Neural cell (in vitro differentiated cells): ENCODE results near the gene SP100. TPM values are rescaled to one million over a fixed set of nuclear protein-coding genes. Genes with fewer than 3 reads are reported as not detected.
"Not testable (repeated sequence)": the region's sequence is repeated elsewhere in the genome, so short reads cannot be mapped to it uniquely, and the experiment has no call there.

ENCODE experiments used
- H2AFZ ChIP-seq: fragments of 200-600, 300-800 bp; sonication (generic), shearing (Covaris generic); 2 replicates; pipeline ENCODE4 v1.6.0; 2014; ENCODE audit warnings: low read depth, mild to moderate bottlenecking, antibody characterized with exemption, low read length, moderate library complexity
- H3F3A ChIP-seq: fragments of 200-600 bp; shearing (Covaris generic); 2 replicates; pipeline ENCODE4 v1.6.1; 2016; ENCODE audit warnings: mild to moderate bottlenecking, moderate library complexity, mixed read lengths, antibody characterized with exemption, low read length; ENCODE audit not compliant: insufficient read depth, poor library complexity, severe bottlenecking
- H3K27ac ChIP-seq: fragments of 200-600, 300-800 bp; sonication (generic), shearing (Covaris generic); 2 replicates; pipeline ENCODE4 v1.5.1; 2014; ENCODE audit warnings: mild to moderate bottlenecking, low read length, moderate library complexity
- H3K27me3 ChIP-seq: fragments of 300-800, 200-600 bp; sonication (generic), shearing (Covaris generic); 2 replicates; pipeline ENCODE4 v1.6.0; 2014; ENCODE audit warnings: mild to moderate bottlenecking, low read depth, low read length, moderate library complexity; ENCODE audit not compliant: insufficient read depth
- H3K36me3 ChIP-seq: fragments of 300-800, 200-600 bp; sonication (generic), shearing (Covaris generic); 2 replicates; pipeline ENCODE4 v1.5.1; 2014; ENCODE audit warnings: mild to moderate bottlenecking, antibody characterized with exemption, low read length, moderate library complexity; ENCODE audit not compliant: insufficient read depth
- H3K4me2 ChIP-seq: fragments of 300-800, 200-600 bp; sonication (generic), shearing (Covaris generic); 2 replicates; pipeline ENCODE4 v1.6.0; 2014; ENCODE audit warnings: mild to moderate bottlenecking, low read length
- H3K4me3 ChIP-seq: fragments of 300-800, 200-600 bp; sonication (generic), shearing (Covaris generic); 2 replicates; pipeline ENCODE4 v1.5.1; 2014; ENCODE audit warnings: mild to moderate bottlenecking, low read length, moderate library complexity
- H3K79me2 ChIP-seq: fragments of 200-600 bp; shearing (Covaris generic); replicated peaks from 2 replicates; pipeline ENCODE4 v1.6.0; 2014; ENCODE audit warnings: mild to moderate bottlenecking, low read length, moderate library complexity; ENCODE audit not compliant: insufficient read depth
- H3K9ac ChIP-seq: fragments of 300-800, 200-600 bp; sonication (generic), shearing (Covaris generic); 2 replicates; pipeline ENCODE4 v1.6.1; 2016; ENCODE audit warnings: mild to moderate bottlenecking, low read length, mixed read lengths
- H3K9me2 ChIP-seq: fragments of 200-600 bp; shearing (Covaris generic); 2 replicates; pipeline ENCODE4 v1.6.1; 2016; ENCODE audit warnings: mild to moderate bottlenecking, low read length, mixed read lengths; ENCODE audit not compliant: insufficient read depth
- H3K9me3 ChIP-seq: fragments of 200-600, 300-800 bp; sonication (generic), shearing (Covaris generic); 2 replicates; pipeline ENCODE4 v1.6.1; 2016; ENCODE audit warnings: mild to moderate bottlenecking, mixed run types, low read length, moderate library complexity, mixed read lengths
- H4K20me1 ChIP-seq: fragments of 200-600 bp; shearing (Covaris generic); 2 replicates; pipeline ENCODE4 v1.6.1; 2016; ENCODE audit warnings: mild to moderate bottlenecking, mixed run types; ENCODE audit not compliant: insufficient read depth
- CTCF ChIP-seq: fragments of 450-650 bp; IDR thresholded peaks from 2 replicates; pipeline ENCODE4 v1.5.1; 2014; ENCODE audit warnings: antibody characterized with exemption, mild to moderate bottlenecking, moderate library complexity; ENCODE audit not compliant: poor library complexity, severe bottlenecking
- EP300 ChIP-seq: fragments of 450-650 bp; conservative IDR thresholded peaks from 2 replicates; pipeline ENCODE4 v1.6.1; 2014; ENCODE audit warnings: antibody characterized with exemption, mild to moderate bottlenecking, moderate library complexity; ENCODE audit not compliant: poor library complexity, severe bottlenecking
- EZH2 ChIP-seq: fragments of 200-600, 300-800 bp; shearing (Covaris generic), sonication (generic); IDR thresholded peaks from 2 replicates; pipeline ENCODE4 v1.6.1; 2014; ENCODE audit warnings: antibody characterized with exemption, low read length, borderline replicate concordance, mild to moderate bottlenecking; ENCODE audit not compliant: insufficient read depth, poor library complexity, severe bottlenecking
- MXI1 ChIP-seq: fragments of 450-650 bp; conservative IDR thresholded peaks from 2 replicates; pipeline ENCODE4 v1.6.1; 2014; ENCODE audit warnings: antibody characterized with exemption, mild to moderate bottlenecking; ENCODE audit not compliant: poor library complexity, severe bottlenecking
- POLR2AphosphoS5 ChIP-seq: IDR thresholded peaks from 2 replicates; pipeline ENCODE4 v1.6.1; 2012
- RAD21 ChIP-seq: fragments of 450-650 bp; conservative IDR thresholded peaks from 2 replicates; pipeline ENCODE4 v1.6.1; 2014; ENCODE audit warnings: antibody characterized with exemption, mild to moderate bottlenecking, moderate library complexity
- REST ChIP-seq: IDR thresholded peaks from 2 replicates; pipeline ENCODE4 v1.6.1; 2012; ENCODE audit warnings: borderline replicate concordance
- SMC3 ChIP-seq: fragments of 450-650 bp; conservative IDR thresholded peaks from 2 replicates; pipeline ENCODE4 v1.6.1; 2014; ENCODE audit warnings: antibody characterized with exemption, mild to moderate bottlenecking, moderate library complexity; ENCODE audit not compliant: poor library complexity
- TAF1 ChIP-seq: IDR thresholded peaks from 2 replicates; pipeline ENCODE4 v1.6.1; 2012; ENCODE audit warnings: low read depth
- polyA plus RNA-seq: library from polyadenylated mRNA; depleted of rRNA; stranded (reverse); fragments of >200 nt; gene quantifications from 2 replicates; pipeline ENCODE4 v1.2.3, GENCODE V29; 2014

SP100 gene
- polyA plus RNA-seq, 1 donor from 2014 or later: not detected

- Histone ChIP-seq H2AFZ (no peak overlapping the region), H3K9me3 (no peaks in the 10 kb centered on the region), H3K27me3 (peaks cover 2% of the 10 kb centered on the region), H3K4me3 (no peak overlapping the region), H3K4me2 (no peak overlapping the region), H3K9me2 (no peaks in the 10 kb centered on the region), H3K27ac (no peak overlapping the region), H4K20me1 (no peaks in the 10 kb centered on the region), H3F3A (no peaks in the 10 kb centered on the region), H3K36me3 (no peaks in the 10 kb centered on the region), H3K79me2 (no peaks in the 10 kb centered on the region), H3K9ac (no peak overlapping the region)
- TF ChIP-seq SMC3: no peak
- TF ChIP-seq CTCF: no peak
- TF ChIP-seq REST: no peak
- no peak for TF ChIP-seq RAD21
- no peak for TF ChIP-seq POLR2AphosphoS5
- TF ChIP-seq EP300: no peak
- TF ChIP-seq MXI1: no peak
- no peak for TF ChIP-seq EZH2
These were observed 10.2 kb upstream of the SP100 start for GRCh38 chr2:230405824-230406223.

GRCh38 chr2:230408244-230408842, 7.7 kb upstream of the SP100 start:
- Histone ChIP-seq H2AFZ (no peak overlapping the region), H3K27ac (no peak overlapping the region)

DNA sequence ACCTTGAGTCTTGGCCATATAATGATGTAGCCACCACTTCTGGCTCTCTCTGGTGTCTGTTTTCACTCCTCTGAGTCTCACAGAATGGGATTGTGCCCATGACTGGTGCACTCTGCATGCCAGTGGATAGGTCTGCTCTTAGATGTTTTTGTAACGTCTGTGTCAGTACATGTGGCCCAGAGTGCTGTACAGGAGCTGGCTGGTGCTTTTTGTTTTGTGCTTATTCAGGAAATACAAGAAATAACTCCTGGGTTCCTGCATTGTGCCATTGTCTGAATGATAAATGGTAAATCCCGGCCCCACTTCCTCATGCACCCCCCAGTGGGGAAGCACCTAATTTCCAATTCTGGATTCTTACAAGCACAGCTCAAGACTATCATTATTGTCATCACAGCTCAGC, 6.7 kb upstream of the SP100 start:
- H4K20me1 ChIP-seq, H3K36me3 ChIP-seq, H3K9me3 ChIP-seq, H3K27ac ChIP-seq, H3F3A ChIP-seq, H3K79me2 ChIP-seq, H2AFZ ChIP-seq, H3K9me2 ChIP-seq, H3K4me3 ChIP-seq, H3K9ac ChIP-seq, H3K4me2 ChIP-seq: not testable (repeated sequence)
- H3K27me3 ChIP-seq: peaks cover 19% of the 10 kb centered on the region

More at GRCh38 chr2:230408244-230408842, 7.7 kb upstream of the SP100 start:
- Histone ChIP-seq H3K9me3 (no peaks in the 10 kb centered on the region), H3K79me2 (no peaks in the 10 kb centered on the region), H3K4me2 (no peak overlapping the region), H3K9ac (no peak overlapping the region), H3K9me2 (no peaks in the 10 kb centered on the region), H3F3A (no peaks in the 10 kb centered on the region), H3K36me3 (no peaks in the 10 kb centered on the region), H3K4me3 (no peak overlapping the region), H4K20me1 (no peaks in the 10 kb centered on the region), H3K27me3 (peaks cover 19% of the 10 kb centered on the region)
- TF ChIP-seq CTCF (no peak), EZH2 (no peak), SMC3 (no peak), EP300 (no peak), POLR2AphosphoS5 (no peak), MXI1 (no peak), TAF1 (no peak)
